Measurements from ENCODE around the gene GRIK4. TPM values are rescaled to one million over a fixed set of nuclear protein-coding genes. Genes with fewer than 3 reads are reported as not detected.
A peak's percentile ranks its signal among the peaks of the same experiment; 100 is the strongest.

The GRIK4 gene
- total and polyA plus RNA-seq, 9 of the 15 experiments (the other 6 are each of a cell fraction or from before 2014, with no cell fraction given): not detected

GRCh38 chr11:121023848-121024751 is 512.6 kb downstream of the GRIK4 start, which contains the start of gene TBCEL (continued):
- TF ChIP-seq ZC3H4 (CRISPR knock-in tag; IDR thresholded peaks at IDR 0.05; ENCODE audit: borderline replicate concordance): no peak
- peak; percentile 93 for TF ChIP-seq GABPA (tag; conservative IDR thresholded peaks at IDR 0.05; ENCODE audit: low read depth)
- no peak for TF ChIP-seq CBFB (CRISPR knock-in tag; IDR thresholded peaks at IDR 0.05)
- no peak for TF ChIP-seq ZNF830 (CRISPR knock-in tag; IDR thresholded peaks at IDR 0.05)
- no peak for TF ChIP-seq WHSC1 (IDR thresholded peaks at IDR 0.05; ENCODE audit: low read length)
- TF ChIP-seq FOS (IDR thresholded peaks at IDR 0.05; ENCODE audit: extremely low read depth, insufficient read length): no peak
- TF ChIP-seq CBX3 (IDR thresholded peaks at IDR 0.05; ENCODE audit: borderline replicate concordance in 1 of 2, low read length in 2 of 2): peak in 1 of 2 experiments; percentile 46; a peak in 1 of 3 replicates
- peak; percentile 50; the same call in 1 of the 2 replicates for TF ChIP-seq SUPT5H (IDR thresholded peaks at IDR 0.05)
- no peak for TF ChIP-seq TCF15 (CRISPR knock-in tag; IDR thresholded peaks at IDR 0.05)
- TF ChIP-seq HNRNPUL1 (IDR thresholded peaks at IDR 0.05; ENCODE audit: low read length): no peak
- TF ChIP-seq TBP (optimal IDR thresholded peaks at IDR 0.05; ENCODE audit: low read depth, low read length): peak; percentile 31
- no peak for TF ChIP-seq SIX5 (IDR thresholded peaks at IDR 0.05; ENCODE audit: borderline replicate concordance in 1 of 2, insufficient read depth in 1 of 2, low read depth in 1 of 2, low read length in 2 of 2)
- TF ChIP-seq, protein P1, sequence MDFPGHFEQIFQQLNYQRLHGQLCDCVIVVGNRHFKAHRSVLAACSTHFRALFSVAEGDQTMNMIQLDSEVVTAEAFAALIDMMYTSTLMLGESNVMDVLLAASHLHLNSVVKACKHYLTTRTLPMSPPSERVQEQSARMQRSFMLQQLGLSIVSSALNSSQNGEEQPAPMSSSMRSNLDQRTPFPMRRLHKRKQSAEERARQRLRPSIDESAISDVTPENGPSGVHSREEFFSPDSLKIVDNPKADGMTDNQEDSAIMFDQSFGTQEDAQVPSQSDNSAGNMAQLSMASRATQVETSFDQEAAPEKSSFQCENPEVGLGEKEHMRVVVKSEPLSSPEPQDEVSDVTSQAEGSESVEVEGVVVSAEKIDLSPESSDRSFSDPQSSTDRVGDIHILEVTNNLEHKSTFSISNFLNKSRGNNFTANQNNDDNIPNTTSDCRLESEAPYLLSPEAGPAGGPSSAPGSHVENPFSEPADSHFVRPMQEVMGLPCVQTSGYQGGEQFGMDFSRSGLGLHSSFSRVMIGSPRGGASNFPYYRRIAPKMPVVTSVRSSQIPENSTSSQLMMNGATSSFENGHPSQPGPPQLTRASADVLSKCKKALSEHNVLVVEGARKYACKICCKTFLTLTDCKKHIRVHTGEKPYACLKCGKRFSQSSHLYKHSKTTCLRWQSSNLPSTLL (IDR thresholded peaks at IDR 0.05): no peak
- TF ChIP-seq HMGXB4 (CRISPR knock-in tag; IDR thresholded peaks at IDR 0.05): no peak
- TF ChIP-seq ATF1 (CRISPR knock-in tag; IDR thresholded peaks at IDR 0.05): no peak
- peak; percentile 85 for TF ChIP-seq ATF1 (tag; IDR thresholded peaks at IDR 0.05)
- TF ChIP-seq, protein P2, sequence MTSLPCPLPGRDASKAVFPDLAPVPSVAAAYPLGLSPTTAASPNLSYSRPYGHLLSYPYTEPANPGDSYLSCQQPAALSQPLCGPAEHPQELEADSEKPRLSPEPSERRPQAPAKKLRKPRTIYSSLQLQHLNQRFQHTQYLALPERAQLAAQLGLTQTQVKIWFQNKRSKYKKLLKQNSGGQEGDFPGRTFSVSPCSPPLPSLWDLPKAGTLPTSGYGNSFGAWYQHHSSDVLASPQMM (CRISPR knock-in tag; IDR thresholded peaks at IDR 0.05): no peak
- TF ChIP-seq, protein P3, sequence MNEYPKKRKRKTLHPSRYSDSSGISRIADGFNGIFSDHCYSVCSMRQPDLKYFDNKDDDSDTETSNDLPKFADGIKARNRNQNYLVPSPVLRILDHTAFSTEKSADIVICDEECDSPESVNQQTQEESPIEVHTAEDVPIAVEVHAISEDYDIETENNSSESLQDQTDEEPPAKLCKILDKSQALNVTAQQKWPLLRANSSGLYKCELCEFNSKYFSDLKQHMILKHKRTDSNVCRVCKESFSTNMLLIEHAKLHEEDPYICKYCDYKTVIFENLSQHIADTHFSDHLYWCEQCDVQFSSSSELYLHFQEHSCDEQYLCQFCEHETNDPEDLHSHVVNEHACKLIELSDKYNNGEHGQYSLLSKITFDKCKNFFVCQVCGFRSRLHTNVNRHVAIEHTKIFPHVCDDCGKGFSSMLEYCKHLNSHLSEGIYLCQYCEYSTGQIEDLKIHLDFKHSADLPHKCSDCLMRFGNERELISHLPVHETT (CRISPR knock-in tag; conservative IDR thresholded peaks at IDR 0.05 in 1 of 2, IDR thresholded peaks at IDR 0.05 in 1 of 2): peak in 1 of 2 experiments; percentile 46; a peak in 1 of 4 replicates
- TF ChIP-seq ILF3 (IDR thresholded peaks at IDR 0.05; ENCODE audit: borderline replicate concordance): no peak

Measured in K562 (cell line).